GM10266 (cell line): ENCODE data around the gene P2RY11.

Source experiments
- DNase-seq: peaks from one replicate; pipeline ENCODE4 v3.0.0; 2012; ENCODE audit errors: extremely low spot score
- TF ChIP-seq, protein P1 (sequence below): IDR thresholded peaks from 2 replicates; pipeline ENCODE4 v1.5.1; 2012; ENCODE audit warnings: mild to moderate bottlenecking, low read depth; ENCODE audit not compliant: control insufficient read depth, insufficient read depth; ENCODE audit errors: missing control alignments

P2RY11 gene

GRCh38 chr19:10087296-10088061, 24.0 kb upstream of the P2RY11 start:
- TF ChIP-seq, protein P1, sequence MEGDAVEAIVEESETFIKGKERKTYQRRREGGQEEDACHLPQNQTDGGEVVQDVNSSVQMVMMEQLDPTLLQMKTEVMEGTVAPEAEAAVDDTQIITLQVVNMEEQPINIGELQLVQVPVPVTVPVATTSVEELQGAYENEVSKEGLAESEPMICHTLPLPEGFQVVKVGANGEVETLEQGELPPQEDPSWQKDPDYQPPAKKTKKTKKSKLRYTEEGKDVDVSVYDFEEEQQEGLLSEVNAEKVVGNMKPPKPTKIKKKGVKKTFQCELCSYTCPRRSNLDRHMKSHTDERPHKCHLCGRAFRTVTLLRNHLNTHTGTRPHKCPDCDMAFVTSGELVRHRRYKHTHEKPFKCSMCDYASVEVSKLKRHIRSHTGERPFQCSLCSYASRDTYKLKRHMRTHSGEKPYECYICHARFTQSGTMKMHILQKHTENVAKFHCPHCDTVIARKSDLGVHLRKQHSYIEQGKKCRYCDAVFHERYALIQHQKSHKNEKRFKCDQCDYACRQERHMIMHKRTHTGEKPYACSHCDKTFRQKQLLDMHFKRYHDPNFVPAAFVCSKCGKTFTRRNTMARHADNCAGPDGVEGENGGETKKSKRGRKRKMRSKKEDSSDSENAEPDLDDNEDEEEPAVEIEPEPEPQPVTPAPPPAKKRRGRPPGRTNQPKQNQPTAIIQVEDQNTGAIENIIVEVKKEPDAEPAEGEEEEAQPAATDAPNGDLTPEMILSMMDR = no peak
- no peak for DNase-seq

DNA sequence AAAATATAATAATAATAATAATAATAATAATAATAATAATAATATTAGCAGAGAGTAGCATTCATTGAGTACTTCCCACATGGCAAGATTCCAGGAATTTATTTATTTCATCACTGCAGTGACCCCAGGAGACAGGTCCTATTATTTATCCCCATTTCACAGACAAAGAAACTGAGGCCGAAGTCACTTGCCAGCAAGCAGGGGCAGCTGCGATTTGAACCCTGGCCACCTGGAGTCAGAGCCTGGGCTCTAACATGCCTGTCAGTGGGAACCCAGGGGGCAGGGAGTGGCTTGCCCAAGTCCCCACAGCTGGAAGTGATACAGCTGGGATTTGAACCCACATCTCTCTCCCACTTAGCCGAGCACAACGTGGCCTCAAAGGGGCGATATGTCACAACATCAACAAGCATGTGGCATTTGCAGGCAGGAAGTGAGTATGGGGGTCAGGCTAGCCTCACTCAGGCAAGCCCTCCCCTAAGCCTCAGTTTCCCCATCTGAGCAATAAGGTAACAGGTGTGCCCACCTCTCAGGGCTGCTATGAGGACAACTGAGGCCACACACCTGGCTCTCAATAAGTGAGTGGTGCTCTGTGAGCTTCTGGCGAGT, 22.4 kb upstream of the P2RY11 start:
- no peak for DNase-seq
- TF ChIP-seq, protein P1 = no peak

- no peak for DNase-seq
These were observed 21.6 kb upstream of the P2RY11 start for GRCh38 chr19:10089801-10090375.

DNA sequence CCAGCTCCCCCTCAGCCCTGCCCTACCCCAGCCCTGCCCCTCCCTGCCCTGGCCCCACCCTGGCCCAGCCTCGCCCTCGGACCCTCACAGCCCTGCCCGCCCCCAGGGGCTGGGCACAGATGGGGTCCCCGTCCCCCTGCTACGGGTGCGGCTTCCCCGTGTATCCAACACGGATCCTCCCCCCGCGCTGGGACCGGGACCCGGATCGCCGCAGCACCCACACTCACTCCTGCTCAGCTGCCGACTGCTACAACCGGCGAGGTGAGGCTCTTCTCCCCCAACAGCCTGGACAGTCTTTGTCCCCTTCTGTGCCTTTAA, 20.2 kb upstream of the P2RY11 start:
- TF ChIP-seq, protein P1 = no peak
- DNase-seq = no peak

More at GRCh38 chr19:10089801-10090375, 21.6 kb upstream of the P2RY11 start:
- TF ChIP-seq, protein P1 = no peak

DNA sequence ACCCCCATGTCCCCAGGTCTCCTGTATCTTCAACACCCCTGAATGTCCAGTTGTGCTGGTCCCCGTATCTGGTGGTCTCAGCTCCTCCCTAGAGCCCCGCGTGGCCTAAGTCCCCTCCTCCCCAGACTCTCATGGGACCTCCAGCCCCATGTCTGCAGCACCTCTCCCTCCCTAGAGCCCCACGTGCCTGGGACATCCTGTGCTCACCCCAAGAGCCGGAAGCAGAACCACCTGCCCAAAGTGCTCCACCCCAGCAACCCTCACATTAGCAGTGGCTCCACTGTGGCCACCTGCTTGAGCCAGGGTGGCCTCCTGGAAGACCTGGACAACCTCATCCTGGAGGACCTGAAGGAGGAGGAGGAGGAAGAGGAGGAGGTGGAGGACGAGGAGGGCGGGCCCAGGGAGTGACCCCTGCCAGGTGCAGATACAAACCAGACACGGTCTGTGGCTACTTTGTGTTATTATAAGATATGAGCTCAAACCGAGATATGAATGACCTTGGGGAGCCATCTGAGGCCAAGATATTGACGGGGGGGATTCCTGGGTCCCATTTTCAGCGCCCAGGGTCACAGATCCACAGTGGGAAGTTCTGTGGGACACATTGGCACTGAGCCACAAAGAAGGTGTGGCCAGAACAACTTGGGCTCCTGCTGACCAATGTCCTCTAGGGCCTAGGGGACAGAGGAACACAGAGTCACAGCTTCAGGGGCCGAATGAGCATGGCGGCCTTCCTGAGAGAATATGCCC, 19.4 kb upstream of the P2RY11 start:
- no peak for DNase-seq
- TF ChIP-seq, protein P1 = no peak

DNA sequence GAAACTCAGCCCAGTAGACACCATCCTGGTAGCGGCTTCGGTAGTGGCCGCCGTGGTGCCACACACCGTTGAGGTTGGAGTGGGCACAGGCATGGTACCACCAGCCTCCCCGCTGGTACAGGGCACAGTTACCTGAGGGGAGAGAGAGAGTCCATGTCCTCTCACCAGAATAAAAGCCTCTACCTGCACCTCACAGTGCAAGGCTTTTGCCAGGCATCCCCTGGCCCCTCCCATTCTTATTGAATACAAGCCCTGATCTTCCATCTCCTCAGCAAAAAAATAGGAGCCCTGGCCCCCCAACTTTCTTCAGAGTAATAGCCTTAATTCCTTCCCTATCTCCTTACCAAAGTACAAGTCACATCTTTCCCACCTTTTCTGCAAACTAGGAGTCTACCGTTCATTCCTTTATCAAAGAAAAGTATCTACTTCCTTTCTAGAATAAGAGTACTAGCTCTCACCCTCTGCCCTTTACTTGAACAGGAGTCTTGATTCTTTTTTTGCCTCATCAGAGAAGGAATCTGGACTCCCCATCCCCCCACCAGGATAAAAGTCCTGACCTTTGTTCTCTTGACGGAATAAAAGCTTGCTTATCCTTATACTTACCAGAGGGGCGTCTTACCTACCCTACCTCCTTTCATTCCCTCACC, 18.7 kb upstream of the P2RY11 start:
- DNase-seq = no peak
- TF ChIP-seq, protein P1 = no peak
